Left kidney (tissue), 8 donors: ENCODE data around the gene CLDN2. TPM values are rescaled to one million over a fixed set of nuclear protein-coding genes. Genes with fewer than 3 reads are reported as not detected.
A peak's percentile ranks its signal among the peaks of the same experiment; 100 is the strongest.
"Not testable (repeated sequence)": the region's sequence is repeated elsewhere in the genome, so short reads cannot be mapped to it uniquely, and the experiment has no call there.

ENCODE experiments used
- DNase-seq: peaks from one replicate; pipeline ENCODE4 v3.0.0-alpha.2; 2013
- long read RNA-seq, 8 donors: transcript quantifications; one replicate each; lab custom pipeline, GENCODE V29; 2026
- polyA plus RNA-seq: library from polyadenylated mRNA; unstranded; fragments of 120-200 nt; gene quantifications from one replicate; pipeline ENCODE4 v1.2.1, GENCODE V29; 2013; ENCODE audit not compliant: insufficient read length

CLDN2 gene, protein sequence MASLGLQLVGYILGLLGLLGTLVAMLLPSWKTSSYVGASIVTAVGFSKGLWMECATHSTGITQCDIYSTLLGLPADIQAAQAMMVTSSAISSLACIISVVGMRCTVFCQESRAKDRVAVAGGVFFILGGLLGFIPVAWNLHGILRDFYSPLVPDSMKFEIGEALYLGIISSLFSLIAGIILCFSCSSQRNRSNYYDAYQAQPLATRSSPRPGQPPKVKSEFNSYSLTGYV
- 65.7 TPM for polyA plus RNA-seq
- long read RNA-seq, donor 1, partial matches to known transcripts: 0 of 1 reads
- long read RNA-seq, donor 1, other reads (novel, unspliced or antisense): 0 of 1 reads
- long read RNA-seq, donor 2: 0 reads
- long read RNA-seq, donor 3, partial matches to known transcripts: 0 of 1 reads
- long read RNA-seq, donor 3, other reads (novel, unspliced or antisense): 0 of 1 reads
- long read RNA-seq, donor 4: 0 reads
- long read RNA-seq, donor 5, partial matches to known transcripts: 130 of 130 reads
- long read RNA-seq, donor 5, other reads (novel, unspliced or antisense): 0 of 130 reads
- long read RNA-seq, donor 6, partial matches to known transcripts: 0 of 1 reads
- long read RNA-seq, donor 6, other reads (novel, unspliced or antisense): 0 of 1 reads
- long read RNA-seq, donor 7: 0 reads
- long read RNA-seq, donor 8: 0 reads

DNA sequence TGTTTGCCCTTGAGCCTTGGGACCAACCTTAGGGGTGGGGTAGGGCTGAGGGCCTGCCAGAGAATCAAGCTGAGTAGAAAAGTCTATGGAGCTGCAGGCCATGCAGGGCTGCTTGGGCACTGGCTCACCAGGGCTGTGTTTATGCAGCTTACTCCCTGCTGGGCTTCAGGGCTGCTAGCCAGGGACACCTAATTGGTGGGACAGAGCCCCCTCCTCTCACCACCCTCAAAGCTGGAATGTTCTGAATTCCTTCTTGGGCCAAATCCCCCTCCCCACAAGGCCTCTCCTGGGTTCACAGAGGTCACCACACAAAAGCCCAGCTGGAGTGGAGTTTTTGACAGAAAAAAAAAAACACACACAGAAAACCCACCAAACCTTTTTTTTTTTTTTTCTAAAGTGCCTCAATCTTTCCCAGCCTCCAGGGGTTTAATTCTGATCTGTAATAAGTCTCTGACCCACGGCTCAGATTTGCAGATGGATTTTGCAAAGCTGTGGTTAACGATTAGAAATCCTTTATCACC, at the start of gene CLDN2:
Gene CLDN2 (plus strand): TSS at position 471 of the 521 bp plus-strand sequence. CDS start 7,827 bp downstream, outside the sequence.
- no peak for DNase-seq

DNA sequence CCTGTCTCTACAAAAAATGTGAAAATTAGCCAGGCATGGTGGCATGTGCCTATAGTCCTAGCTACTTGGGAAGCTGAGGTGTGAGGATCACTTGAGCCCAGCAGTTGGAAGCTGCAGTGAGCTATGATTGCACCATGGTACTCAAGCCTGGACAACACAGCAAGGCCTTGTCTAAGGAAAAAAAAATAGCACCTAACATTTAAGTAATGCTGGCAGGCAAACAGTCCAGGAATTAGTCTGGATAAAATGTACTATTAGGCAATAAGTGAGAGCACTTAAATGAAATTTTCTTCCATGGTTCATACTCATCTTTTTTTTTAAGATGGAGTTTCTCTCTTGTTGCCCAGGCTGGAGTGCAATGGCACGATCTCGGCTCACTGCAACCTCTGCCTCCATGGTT, 47.4 kb upstream of the CLDN2 start:
- not testable (repeated sequence) for DNase-seq

DNA sequence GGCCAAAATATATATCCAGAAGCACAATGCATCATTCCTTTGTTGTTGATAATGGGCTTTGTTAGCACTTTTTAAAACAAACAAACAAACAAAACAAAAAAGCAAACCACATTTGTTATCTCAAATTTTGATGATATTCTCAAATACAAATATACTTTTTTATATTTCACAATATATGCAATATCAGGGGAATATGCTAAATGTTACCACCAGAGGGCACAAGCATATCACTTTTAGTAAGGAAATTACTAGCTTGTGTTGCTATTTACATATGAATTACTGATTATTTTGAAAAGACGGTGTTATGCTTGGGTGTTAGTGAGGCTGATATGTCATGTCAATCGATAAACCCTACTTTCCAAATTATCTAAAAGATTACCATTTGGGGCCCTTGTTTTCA, 46.1 kb upstream of the CLDN2 start:
- no peak for DNase-seq

DNA sequence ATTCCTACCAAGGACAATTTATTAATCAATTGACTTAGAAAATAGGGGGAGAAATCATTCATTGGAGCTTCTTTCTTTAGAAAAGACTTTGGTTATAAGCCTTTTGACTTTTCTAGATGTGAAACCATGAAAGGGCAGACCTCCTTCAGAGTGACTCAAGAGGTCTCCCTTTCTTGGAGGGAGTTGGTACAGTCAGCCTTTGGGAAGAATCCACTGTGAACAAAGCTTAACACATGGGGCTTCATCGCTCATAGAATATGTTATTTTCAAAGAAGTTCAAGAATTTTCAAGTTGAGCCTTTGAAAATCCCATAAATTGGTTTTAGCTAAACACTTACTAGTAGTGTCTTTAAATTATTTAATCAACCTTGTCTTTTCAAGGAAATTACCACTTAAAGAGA, 45.1 kb upstream of the CLDN2 start:
- DNase-seq: no peak

DNA sequence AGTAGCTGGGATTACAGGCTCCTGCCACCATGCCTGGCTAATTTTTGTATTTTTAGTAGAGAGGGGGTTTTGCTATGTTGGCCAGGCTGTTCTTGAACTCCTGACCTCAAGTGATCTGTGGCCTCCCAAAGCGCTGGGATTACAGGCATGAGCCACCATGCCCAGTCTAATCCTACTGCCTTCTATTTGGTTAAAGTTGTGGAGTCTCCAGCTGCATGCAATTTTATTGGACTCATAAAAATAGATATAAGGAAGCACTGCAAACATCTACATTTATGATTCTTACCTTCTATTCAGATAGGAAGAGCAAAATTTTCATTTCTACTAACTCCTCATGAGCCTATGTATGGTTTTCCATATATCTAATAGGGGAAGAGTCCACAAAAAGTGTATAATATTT, 30.7 kb upstream of the CLDN2 start:
- DNase-seq: no peak

DNA sequence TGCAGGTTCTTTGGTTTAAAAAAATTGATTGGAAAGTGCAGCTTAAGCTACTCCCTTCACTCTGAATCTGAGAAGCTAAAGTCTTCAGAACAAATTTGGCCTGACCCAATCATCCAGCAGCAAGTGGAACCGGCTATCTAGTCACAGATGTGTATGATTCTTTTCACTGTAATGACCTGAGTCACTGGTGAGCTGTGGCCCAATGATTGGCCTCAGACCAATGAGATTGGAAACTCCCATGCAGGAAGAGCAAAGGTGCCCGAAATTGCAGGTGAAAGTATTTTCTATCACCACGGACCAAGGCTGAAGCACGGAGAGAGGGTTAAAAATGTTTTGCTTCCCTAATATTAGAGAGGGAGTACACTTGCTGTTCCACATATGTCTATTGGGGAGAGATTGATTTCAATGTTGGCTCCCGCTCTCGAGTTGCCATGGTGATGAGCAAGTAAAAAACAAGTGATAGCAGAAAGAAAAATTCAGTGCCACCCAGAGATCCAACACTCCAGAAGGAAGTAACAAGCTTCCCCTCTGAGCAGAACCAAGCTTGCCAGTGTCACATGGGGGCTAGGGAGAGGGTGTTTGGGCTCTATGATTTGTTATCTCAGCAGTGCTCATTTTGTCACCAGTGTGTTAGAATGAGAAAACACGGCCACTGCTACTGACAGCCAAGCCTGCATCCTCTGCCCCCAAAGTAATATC, 28.3 kb upstream of the CLDN2 start:
- no peak for DNase-seq

DNA sequence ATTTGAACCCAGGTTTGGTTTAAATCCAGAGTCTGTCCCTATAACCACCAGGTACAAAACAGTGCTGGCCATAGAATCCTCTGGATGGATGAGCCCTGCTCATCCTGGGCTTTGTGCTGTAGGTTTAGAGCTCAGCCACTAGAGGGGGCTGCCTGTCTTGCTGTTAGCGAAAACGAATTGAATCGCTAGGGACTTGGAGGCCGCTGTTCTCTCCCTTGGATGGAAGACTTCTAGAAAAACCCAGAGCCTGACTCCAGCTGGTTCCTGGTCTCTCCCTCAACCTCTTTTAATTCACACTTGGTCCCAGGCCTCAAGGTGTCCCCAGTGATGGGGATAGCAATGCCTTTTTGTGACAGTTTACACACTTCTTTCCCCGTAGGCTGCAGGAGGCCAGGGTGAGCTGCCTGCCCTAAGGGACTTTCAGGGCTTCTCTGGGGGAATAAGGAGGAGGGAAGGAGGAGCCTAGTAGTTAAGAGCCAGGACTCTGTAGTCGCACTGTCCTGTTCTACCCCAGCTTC, 25.8 kb upstream of the CLDN2 start:
- DNase-seq: peak; percentile 57

DNA sequence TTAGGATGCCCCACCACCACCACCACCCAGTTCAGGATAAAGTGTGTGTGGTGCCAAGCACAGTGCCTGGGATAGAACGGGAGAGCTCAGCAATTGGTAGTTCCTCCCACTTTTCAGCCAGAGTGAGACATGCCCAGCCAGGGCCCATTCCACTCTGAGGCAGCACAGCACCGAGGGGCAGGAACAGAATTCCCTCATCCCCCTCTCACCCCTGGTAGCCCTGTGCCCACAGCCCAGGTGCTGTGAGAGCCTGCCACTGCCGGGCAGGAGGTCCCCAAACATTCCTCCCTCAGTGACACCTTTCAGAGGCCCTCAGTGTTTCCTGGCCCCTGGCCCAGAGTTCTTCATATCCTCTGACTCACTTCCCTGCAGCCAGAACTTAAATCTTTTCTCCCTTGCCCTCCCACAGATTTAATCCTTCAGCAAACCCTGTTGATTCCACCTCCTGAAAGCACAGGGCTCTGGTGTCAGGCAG, 25.2 kb upstream of the CLDN2 start:
- DNase-seq: no peak

DNA sequence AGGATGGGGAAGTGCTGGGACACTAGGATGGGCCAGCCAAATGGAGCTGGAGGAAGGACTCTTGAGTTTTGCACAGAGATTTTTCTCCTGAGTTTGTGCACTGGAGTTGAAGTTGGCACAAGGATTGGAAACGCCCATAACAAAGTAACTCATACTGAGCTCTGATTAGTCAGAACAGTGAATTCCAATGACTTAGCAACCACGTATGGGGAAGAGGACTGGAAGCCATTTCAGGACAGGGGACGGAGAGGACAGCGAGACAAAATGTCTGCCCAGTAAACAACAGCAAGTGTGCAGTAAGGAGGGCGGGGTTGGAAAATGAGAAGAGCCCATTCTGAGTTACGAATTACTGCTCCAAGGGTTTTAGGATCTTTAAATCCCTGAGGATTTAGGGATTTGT, 22.9 kb upstream of the CLDN2 start:
- DNase-seq: no peak

DNA sequence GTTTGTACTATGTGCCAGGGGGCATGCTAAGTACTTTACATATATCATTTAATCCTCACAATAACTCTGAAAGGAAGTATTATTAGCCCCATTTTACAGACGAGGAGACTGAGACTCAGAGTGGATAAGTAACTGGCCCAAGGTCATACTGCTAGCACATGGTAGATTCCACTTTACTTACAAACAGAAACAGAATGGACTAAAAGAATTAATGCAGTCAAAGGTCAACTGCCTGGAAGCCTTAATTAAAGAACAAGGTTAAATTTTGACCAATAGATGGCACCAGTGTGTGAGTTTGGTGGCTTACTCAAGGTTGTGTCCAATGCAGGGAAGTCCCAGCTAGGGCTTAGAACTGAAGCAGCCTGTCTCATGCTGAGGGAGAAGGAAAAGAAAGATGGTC, 21.7 kb upstream of the CLDN2 start:
- peak; percentile 38 for DNase-seq

DNA sequence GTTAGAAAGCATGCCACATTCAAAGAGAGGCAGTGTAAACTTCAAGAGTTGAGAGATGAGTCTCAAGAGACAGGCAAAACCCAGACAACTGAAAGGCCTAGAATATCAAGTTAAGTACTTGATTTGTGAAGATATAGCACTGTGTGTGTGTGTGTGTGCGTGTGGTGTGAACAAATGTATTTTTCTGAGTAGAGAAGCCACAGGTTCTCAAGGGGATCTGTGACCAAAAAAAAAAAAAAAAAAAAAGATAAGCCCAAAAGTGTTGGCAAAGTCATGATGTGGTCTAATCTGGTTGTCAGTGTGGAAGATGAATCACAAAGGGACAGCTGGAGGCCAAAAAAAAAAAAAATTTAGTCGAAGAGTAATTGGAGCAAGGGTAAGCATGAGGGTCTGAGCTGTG, 20.9 kb upstream of the CLDN2 start:
- no peak for DNase-seq

DNA sequence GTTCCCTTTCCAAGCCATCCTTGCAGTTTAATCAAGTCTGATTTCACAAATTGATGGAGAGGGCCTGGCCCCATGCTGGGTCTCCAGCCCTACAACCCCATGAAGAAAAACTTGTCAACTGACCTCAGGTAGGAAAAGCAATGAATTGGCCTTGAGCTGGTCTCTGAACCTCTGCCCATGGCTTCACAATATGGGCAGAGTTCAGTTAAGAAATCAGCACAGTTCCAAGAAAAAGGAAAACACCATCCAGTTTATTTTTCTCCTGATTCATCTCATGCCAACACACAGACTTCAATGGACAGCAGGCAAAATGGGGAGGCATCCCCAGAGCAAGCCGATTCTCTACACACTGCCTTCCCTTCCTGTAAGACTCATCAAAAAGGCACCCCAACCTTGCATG, 20.4 kb upstream of the CLDN2 start:
- no peak for DNase-seq

DNA sequence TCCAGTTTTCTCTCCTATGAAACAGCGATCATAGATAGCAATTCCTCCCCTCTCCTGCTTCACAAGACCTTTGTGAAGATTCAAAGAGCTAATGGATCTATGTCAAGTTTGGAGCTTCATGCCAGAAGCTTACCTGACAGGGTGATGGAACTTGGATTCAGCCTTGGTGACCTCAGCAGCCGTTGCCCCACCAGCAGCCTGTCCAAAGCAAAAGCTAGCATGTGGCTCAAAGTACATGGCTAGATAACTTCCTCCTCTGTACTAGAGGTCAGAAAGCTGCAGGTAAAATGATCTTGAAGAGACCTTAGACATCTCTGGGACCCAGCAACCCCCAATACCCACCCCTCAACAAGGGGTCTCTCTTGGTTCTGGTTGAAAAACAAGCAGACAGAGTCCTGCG, 18.9 kb upstream of the CLDN2 start:
- DNase-seq: no peak

DNA sequence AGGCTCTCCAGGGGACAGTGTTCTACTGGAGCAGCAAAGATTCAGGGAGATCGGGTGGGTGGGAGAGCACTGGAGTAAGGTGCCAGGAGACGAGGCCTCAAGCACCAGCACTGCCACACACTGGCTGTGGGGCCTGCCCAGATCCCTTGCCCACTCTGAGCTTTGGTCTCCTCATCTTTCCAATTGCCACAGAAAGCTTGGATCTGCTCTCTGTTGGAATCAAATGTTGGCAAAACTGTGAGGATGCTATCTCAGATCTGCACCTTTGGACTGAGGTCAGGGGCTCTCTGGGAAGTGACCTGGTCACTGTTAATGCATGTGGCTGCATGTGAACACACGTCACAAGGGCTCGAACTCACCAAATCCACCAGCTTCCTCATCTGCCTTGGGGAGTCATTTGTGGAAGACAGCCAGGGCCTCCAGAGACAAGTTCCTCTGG, 18.4 kb upstream of the CLDN2 start:
- no peak for DNase-seq

DNA sequence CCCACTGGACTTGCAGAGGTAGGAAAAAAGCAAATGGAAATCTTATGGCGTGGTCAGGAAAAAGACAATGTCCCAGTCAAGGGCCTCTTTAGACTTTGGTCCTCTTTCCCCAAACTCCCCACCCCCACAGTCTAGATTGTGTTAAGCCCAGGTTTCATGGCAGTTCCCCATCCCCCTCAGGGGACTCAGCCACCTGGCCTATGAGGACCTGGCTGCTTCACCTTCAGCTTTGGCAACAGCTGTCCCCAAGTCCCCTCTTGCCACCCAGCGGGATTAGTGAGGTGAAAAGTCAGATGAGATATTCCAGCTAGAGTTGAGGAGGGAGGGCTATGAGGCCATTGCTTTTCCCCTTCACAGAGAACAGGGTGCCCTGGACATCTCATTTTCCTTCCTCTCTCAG, 17.5 kb upstream of the CLDN2 start:
- no peak for DNase-seq

DNA sequence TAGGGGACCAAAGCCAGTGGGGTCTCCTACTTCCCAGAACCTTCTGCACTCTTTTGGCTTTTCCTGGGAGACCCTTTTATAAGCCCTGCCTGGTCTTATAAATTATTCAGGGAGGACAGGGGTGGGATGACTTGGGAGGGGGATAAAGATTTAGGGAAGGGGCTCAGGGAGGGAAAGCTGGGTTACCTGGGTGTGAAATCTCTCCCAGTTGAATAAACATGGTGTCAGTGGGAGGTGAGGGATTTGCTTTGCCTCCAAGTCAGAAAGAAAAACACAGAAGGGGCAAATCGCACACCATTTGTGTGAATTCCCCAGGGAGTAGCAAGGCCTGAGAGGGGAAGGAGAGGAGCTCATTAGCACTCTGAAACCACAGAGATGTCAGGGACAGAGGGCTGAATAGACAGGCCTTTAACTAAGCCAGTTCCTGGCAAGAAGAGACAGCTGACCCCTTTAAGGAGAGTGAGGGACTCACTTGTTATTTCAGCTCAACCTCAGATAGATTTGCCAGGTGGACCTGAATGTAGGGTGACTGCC, 16.8 kb upstream of the CLDN2 start, which contains the start of gene RIPPLY1:
Gene RIPPLY1 (minus strand): TSS at position 51 of the 534 bp plus-strand sequence. CDS start 54 bp downstream, outside the sequence.
- DNase-seq: no peak

DNA sequence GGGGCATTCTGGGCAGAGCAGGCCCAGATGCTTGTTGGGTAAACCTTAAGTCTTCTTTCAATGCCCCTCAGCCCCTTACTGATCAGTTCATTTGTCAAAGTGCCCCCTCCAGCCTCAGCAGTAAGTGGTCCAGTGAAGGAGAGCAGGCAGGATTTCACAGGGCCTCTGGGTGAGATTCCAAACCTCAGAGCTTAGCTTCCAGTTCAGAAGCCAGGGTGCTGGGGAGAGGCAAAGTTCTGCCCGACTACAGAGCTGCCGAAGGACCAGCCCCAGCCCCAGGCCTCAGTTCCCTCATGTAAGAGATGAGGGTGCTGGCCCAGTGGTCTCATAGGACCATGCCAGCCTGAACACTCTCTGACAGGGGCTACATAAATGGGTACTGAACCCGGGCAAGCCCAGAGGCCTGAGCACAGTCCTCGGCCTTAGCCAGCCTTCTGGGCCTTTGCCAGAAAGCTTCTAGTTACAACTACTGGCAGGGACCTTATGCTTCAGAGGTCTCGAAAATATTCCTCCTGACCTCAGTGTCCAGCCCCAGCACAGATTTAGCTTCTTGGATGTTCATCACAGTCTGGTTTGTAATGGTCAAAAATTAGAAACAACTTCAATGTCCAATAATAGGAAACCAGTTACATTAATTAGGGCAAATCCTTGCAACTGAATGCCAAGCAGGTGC, 16.2 kb upstream of the CLDN2 start:
- no peak for DNase-seq

DNA sequence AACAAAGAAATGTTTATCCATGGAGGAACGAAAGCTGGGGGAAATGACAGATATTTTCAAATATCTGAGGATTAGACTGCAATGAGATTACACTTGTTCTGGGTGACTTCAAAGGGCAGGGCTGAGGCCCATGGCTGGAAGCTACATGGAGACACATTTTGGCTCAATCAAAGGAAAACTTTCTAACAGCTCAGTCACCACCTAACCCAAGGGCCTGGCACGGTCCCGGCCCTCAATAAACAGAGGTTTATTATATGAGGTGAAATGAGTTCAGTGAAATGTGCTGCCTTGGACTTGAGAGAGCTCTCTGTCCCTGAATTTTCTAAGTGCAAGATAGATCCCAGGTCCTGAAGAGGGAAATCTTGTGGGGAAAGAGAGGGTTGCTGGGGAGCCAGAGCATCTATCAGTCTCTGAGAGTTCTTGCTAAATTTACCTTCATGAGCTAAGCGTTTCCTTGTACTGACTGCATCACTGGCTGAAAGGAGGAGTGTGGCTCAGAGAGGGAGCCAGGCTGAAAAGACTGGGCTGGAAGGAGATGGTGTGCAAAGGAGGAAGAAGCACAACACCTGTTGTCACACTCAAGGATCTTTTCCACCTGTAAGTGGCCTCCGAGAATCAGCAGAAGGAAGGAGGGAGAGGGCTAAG, 15.0 kb upstream of the CLDN2 start:
- no peak for DNase-seq

DNA sequence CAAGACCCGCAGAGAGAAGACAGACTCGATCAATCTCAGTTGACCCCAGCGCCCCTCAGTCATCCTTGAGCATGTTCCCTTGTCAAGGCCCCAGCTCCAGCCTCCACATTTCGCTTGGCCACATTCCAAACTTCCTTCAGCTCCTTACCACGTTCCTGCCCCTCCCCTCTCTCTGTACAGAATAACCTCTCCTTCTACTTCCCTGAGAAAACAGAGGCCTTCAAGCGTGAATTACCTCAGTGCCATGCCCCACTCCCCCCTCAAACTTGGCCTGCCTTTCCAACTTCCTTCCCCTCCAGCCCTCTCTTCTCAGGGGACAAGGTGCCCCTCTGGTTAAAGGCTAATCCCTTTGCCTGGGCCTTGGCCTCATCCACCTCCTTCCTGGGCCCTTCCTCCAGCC, 13.8 kb upstream of the CLDN2 start:
- peak; percentile 53 for DNase-seq

DNA sequence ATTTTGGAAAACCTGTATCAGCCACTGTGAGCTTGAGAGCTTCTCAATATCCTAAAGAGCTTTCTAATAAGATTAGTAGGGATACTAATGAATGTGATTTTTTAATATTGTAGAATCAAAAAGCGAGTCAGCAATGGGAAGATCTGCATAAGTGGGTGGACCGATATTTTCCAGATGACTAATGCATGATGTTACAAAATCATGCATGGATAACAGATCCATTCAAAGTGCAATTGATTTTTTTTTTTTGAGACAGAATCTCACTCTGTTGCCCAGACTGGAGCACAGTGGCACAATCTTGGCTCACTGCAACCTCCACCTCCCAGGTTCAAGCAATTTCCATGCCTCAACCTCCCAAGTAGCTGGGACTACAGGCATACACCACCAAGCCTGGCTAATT, 7.3 kb upstream of the CLDN2 start:
- no peak for DNase-seq
